ENCODE measurements around the gene FLT3. TPM values are rescaled to one million over a fixed set of nuclear protein-coding genes. Genes with fewer than 3 reads are reported as not detected.
"Not testable (repeated sequence)": the region's sequence is repeated elsewhere in the genome, so short reads cannot be mapped to it uniquely, and the experiment has no call there.

FLT3 gene
- 0.91 TPM for total RNA-seq

- DNase-seq (ENCODE audit: low spot score), result no peak
Measured at GRCh38 chr13:28100150-28101121, at the start of gene FLT3. Gene FLT3 (minus strand): TSS chr13:28100576. CDS start chr13:28100510, 66 bp downstream.

- no peak for DNase-seq (ENCODE audit: low spot score)
Measured at GRCh38 chr13:28147495-28147894, 47.1 kb upstream of the FLT3 start.

- no peak for DNase-seq (ENCODE audit: low spot score)
Measured at GRCh38 chr13:28145049-28145448, 44.7 kb upstream of the FLT3 start.

- DNase-seq (ENCODE audit: low spot score), result not testable (repeated sequence)
Measured at GRCh38 chr13:28141542-28141941, 41.2 kb upstream of the FLT3 start.

- no peak for DNase-seq (ENCODE audit: low spot score)
Measured at GRCh38 chr13:28140433-28141125, 40.2 kb upstream of the FLT3 start.

- peak; percentile 89 for DNase-seq (ENCODE audit: low spot score)
Measured at GRCh38 chr13:28138756-28139470, 38.5 kb upstream of the FLT3 start.

GRCh38 chr13:28138012-28138755 lies 37.8 kb upstream of the FLT3 start, which contains the start of gene PAN3:
Gene PAN3 (plus strand): TSS chr13:28138545. CDS start chr13:28138658, 113 bp downstream.
- DNase-seq (ENCODE audit: low spot score), result peak; percentile 93

GRCh38 chr13:28137596-28137995 lies 37.2 kb upstream of the FLT3 start:
- DNase-seq (ENCODE audit: low spot score), result no peak

- DNase-seq (ENCODE audit: low spot score), result no peak
Measured at GRCh38 chr13:28136916-28137315, 36.5 kb upstream of the FLT3 start.

GRCh38 chr13:28131646-28132045 lies 31.3 kb upstream of the FLT3 start:
- DNase-seq (ENCODE audit: low spot score), result no peak

GRCh38 chr13:28129911-28130693 lies 29.7 kb upstream of the FLT3 start:
- no peak for DNase-seq (ENCODE audit: low spot score)

- no peak for DNase-seq (ENCODE audit: low spot score)
Measured at GRCh38 chr13:28128926-28129325, 28.6 kb upstream of the FLT3 start.

GRCh38 chr13:28128030-28128429 lies 27.7 kb upstream of the FLT3 start:
- DNase-seq (ENCODE audit: low spot score), result no peak

GRCh38 chr13:28121224-28121623 lies 20.8 kb upstream of the FLT3 start:
- no peak for DNase-seq (ENCODE audit: low spot score)

GRCh38 chr13:28120317-28120716 lies 19.9 kb upstream of the FLT3 start:
- no peak for DNase-seq (ENCODE audit: low spot score)

- DNase-seq (ENCODE audit: low spot score), result no peak
Measured at GRCh38 chr13:28117689-28118377, 17.5 kb upstream of the FLT3 start.

GRCh38 chr13:28116736-28117135 lies 16.4 kb upstream of the FLT3 start:
- DNase-seq (ENCODE audit: low spot score), result no peak

GRCh38 chr13:28110414-28110813 lies 10.0 kb upstream of the FLT3 start:
- DNase-seq (ENCODE audit: low spot score), result no peak

- no peak for DNase-seq (ENCODE audit: low spot score)
Measured at GRCh38 chr13:28106976-28107375, 6.6 kb upstream of the FLT3 start.

- DNase-seq (ENCODE audit: low spot score), result not testable (repeated sequence)
Measured at GRCh38 chr13:28101886-28102285, 1.5 kb upstream of the FLT3 start.

All from ureter (tissue), 1 donor.